ENCODE measurements around the gene SERTAD2.

SERTAD2 gene

DNA sequence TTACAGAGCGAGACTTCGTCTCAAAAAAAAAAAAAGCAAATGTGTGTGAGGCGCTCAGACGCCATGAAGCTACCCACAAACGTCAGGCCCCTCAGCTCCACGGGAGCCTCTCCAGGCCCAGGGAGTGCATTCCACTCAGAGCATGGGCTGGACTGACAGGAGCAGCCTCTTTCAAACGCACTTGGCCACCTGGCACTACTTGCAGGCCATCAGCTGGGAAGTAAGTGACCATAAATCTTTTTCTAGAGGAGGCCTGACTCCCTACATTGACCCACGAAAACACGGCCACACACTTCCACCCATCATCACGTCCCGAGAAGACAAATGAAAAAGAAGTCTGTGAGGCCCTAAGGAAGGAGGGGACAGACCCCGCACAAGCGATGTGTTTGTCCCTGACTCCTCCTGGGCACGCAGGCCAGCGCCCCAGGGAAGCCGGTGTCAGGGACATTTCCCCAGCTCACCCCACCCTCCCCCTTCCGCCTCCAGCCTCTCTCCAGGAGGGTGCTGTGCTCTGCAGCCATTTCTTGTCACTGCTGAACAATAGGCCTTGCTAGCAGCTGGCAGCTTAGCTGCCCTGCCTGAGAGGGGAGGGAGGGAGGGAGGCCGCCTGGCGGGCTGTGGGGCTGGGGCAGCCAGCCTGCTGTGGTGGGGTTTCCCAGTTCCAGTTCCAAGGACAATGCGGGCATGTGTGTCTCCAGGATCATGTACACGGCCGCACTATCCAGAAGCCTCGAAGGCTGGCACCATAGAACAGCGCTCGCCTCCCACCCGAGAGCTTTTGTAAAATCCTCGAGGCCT is 26.6 kb downstream of the SERTAD2 start:
- peak; percentile 90 for DNase-seq

DNA sequence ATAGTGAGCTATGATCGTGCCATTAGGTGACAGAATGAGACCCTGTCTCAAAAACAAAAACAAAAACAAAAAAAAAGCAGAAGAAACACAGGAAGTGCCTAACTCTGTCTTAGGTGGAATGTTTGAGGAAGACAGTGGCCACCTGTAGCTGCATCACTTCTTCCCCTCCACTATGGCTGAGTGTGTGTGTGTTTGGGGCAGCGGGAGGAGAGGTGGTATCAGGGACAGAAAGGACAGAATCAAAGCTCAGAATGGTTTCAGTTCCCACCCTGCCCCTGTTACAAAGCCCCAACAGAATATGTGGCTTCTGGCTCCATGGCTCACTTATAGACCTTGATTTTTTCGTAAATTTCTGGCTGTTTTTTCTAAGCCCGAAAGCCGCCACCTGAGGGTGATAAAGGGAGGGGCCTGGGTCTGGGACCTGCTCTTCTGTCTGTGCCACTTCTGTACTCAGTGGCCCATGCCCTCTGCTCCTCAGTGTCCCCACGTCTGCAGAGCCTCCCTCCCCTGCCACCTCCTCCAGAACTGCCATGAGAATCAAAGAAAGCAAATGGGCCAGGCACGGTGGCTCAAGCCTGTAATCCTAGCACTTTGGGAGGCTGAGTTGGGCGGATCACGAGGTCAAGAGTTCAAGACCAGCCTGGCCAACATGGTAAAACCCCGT is 27.4 kb downstream of the SERTAD2 start:
- DNase-seq = no peak

DNA sequence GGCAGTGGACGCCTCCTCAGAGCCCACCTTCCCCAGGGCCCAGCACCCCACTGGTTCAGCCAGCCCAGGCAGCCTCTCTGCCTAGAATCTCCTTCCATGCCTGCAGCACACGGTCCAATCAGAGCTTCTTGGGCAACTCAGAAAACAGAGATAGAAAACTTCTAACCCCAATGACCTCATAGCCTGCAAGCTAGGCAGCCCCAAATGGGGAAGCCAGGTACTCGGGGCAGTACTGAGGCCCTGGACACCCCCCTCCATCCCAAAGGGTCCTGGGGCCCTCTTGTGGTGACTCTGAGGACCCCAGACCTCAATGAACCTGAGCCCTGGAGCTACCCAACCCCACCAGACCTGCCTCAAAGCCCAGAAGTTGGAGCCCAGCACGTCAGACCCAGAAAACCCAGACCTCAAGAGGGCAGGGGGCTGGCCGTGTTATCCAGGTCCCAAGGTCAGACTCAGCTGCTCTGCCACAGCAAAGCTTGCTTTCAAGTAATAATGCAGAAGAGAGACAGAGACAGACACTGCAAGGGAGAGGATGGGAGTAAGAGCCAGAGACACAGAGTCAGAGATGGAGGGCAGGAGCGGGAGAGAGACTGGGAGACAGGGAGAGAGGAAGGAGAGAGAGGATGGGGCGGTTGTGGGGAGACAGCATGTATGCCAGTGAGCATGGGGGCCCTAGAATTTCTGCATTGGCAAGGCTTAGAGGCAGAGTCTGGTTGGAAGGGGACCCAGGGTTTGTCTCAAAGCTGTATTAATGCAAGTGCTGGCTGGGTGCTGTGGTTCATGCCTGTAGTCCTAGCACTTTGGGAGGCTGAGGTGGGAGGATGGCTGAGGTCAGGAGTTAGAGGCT is 28.2 kb downstream of the SERTAD2 start:
- DNase-seq = peak; percentile 17

DNA sequence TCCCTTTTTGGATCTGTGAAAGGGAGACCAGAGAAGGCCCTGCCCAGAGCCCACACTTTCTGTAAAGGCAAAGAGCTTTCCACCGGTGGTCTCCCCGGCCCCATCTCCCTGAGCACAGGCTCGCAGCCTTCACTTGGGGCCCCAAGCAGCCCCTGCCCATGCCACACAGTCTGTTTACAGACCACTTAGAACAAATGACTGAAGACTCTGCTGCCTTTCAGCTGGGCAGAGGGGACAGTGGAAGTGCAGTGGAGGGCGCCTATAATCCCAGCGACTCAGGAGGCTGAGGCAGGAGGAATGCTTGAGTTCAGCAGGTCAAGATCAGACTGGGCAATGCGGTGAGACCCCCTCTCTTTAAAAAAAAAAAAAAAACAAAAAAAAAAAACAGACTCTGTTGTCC is 28.9 kb downstream of the SERTAD2 start:
- no peak for DNase-seq

DNA sequence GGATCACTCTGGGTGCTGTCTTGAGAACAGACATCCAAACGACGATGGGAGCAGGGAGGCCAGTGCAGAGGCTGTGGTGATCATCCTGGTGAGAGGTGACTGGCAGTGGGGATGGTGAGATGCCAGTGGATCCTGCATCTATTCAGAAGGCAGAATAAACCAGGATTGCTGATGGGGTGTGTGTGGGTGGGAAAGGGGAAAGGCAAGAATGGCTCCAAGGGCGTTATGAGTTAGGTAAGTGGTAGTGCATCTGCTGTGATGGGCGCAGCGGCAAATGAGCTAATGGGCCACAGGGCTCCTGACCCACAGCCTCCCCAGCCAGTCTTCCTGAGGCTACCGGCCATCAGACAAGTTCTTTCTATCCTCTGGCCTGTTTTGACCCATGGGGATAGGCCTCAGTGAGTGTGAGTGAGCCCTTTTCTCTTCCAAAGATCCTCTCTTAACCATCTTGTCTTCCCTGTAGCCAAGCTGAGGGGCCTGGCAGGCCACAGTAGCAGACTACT is 29.6 kb downstream of the SERTAD2 start:
- no peak for DNase-seq

DNA sequence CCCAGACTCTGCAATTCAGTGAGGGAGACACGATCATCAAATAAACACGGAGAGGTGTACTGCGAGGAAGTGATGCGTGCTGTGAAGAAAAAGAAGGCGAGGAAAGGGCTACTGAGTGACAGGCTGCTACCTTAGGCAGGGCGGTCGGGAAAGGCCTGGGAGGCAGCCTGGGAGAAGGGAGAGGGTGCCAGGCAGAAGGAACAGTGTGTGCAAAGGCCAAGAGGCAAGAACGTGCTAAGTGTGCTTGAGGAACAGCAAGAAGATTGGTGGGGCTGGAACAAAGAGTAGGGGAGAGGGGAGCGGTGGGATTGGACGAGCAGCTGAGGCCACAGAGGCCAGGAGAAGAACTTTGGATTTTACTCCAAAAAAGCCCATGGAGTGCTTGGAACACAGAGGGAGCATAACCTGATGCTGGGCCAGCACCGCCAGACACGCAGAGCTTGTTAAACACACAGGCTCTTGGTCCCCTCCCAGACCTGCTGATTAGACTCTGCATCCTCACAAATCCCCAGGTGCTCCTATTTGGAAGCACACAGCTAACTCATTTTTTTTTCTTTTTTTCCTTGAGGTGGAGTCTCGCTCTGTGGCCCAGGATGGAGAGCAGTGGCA is 30.4 kb downstream of the SERTAD2 start:
- DNase-seq = no peak

DNA sequence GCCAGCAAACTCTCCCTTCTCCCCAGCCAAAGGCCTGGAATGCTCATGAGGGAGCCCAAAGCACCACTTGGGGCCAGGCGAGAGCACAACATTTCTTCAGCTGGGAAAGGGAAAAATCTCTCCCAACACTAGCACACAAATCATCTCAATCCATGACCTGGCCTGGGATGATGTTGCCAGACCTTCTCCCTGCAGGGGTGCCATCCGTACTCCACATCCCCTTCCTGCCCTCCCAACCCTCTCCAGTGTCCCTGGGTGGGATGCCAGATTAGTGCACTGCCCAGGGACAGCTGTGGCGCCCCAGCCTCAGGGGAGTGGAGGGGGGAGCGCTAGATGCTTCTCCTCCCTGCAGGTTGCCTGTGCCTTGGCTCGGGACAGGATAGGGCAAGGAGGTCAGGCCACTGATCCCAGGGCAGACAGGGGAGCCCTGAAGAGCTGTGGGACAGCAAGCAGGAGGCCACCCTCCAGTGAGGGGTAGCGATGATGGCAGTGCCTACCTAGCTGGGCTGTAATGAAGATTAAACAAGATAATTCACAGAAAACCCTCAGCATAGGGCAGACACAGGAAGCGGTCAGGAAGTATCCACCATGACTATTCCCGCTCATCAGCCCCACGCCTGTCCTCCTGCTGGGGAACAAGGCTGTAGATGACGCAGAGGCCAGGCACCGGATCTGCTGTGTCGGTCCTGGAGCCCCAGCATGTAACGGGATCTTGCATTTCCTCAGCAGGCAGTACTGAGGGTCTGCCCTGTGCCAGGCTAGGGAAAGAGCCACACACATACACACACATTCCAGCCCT is 31.1 kb downstream of the SERTAD2 start:
- DNase-seq = no peak

DNA sequence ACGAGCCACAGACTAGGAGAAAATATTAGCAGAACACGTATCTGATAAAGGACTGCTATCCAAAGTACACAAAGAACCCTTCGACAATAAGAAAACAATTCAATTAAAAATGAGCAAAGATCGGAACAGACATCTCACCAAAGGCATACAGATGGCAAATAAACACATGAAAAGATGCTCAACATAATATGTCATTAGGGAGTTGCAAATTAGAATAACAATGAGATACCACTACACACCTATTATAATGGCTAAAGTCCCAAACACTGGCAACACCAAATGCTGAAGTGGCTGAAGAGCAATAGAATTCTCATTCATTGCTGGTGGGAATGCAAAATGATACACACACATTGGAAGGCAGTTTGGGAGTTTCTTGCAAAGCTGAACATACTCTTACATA is 33.1 kb downstream of the SERTAD2 start:
- no peak for DNase-seq

DNA sequence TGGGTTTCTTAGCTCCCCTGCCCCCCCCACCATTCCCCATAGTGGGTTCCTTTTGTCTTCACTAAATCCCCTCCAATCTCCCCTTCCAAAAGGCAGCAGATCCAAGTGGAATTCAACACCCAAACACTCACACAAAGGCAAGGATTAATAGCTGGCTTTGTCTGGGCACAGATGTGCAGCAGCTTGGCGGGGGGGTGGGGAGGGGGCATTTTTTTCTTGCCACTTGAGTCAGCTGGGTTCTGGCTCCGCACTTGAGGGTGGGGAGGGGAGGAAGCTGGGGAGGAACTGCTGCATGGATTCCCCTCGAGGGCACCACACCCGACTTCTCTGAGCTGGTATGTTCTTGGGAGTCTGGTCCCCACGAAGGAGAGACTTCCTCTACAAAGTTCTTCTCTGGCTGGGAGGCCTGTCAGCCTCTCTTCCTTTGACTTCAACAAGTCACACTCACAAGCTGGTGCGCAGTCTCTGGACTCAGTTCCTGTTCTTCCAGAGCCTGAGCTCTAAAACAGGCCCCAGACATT is 36.0 kb downstream of the SERTAD2 start:
- DNase-seq = peak; percentile 82

DNA sequence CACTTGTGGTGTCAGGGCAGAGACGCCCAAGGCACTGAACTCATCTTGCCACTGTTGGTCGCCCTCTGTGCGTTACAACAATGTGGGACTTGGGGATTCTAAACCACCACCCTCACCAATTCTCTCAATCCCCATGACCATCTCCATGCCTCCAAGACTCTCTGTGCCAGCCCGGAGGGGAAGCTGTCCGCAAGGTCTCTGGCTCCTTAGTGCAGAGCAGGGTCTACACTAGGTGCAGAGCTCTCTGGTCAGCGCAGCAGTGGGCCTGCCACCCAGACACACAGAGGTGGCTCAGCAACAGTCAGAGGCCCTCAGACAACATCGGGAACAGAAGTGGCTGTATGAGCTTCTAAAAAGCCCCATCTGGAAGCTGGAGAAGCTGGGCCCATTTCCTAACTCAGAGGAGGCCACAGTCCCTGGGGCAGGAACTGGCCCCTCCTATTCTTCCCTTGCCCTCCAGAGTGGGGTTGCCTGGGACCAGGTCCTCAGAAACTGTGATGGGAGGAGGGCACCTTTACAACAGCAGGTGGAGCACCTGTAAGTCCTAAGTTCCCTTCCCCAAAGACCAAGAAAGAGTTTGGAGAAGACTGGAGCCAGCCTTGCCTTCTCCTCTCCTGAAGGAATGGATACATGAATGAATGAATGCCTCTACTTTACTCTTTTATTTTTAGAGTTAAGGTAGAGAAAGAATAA is 37.7 kb downstream of the SERTAD2 start:
- peak; percentile 17 for DNase-seq

DNA sequence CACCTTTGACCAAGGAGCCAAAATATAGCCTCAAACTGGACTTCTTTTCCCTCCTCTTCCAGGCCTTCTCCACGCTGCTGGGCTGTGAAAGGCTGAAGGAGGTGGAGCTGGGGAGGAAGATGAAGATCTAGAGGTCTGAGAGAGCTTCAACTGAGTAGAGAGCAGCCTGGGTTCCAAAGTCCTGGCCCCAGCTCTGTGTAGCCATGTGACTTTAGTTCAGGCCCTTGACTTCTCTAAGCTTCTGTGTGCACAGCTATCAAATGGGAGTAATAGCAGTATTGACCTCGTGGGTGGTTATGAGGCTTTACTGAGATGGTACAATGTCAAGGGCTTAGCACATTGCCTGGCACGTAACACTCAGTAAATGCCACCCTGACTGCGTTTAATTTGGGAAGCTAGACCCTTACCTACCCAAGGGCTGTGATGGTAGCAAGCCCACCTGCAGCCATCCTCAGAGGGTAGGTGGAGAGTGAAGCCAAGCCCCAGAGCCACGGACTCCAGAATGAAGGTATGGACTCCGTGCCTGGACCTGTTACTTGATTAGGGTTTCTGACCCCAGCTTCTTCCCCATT is 38.4 kb downstream of the SERTAD2 start:
- no peak for DNase-seq

DNA sequence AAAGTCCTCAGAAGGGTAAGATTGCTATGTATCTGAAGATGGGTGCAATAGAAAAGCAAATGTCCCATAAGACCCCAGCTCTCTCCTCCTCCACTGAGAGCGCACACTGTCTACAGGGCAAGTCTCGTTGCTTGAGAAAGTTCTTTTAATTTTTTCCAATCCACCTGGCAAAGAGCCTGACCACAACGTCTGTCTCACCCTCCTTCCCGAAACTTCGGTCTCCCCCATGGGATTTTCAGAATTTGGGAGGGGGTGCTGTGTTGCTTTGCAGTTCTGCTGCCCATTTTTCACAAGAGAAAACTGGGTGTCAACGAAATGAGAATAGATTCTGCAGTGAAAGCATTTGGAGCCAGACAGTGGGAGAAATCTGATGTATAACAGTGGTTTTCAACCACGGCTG is 40.4 kb downstream of the SERTAD2 start:
- no peak for DNase-seq

DNA sequence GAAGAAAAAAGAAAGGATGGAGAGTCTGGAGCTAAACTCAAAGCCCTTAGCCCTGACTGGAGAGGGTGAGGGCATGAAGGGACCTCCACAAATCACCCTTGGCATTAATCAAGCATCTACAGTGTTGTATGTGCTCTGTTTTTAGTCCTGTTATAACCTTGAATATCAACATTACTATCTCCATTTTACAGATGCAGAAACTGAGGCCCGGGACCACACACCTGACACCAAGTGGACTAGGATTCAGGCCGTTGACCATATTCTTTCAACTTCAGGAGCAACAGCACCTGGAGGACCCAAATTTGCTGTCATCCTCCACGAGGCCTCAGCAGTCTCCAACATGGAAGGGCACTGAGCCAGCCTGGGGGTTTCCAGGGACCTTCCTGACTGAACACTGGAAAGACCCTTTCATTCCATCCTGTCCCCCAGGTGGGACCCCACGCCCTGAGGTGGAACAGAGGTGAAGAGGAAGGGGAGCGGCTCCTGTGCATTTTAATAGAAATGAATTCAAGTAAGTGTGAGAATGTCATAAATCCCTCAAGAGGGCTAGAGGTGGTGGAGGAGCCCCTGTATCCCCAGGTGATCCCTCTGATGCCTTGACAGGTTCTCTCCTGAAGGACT is 41.0 kb downstream of the SERTAD2 start:
- DNase-seq = no peak

DNA sequence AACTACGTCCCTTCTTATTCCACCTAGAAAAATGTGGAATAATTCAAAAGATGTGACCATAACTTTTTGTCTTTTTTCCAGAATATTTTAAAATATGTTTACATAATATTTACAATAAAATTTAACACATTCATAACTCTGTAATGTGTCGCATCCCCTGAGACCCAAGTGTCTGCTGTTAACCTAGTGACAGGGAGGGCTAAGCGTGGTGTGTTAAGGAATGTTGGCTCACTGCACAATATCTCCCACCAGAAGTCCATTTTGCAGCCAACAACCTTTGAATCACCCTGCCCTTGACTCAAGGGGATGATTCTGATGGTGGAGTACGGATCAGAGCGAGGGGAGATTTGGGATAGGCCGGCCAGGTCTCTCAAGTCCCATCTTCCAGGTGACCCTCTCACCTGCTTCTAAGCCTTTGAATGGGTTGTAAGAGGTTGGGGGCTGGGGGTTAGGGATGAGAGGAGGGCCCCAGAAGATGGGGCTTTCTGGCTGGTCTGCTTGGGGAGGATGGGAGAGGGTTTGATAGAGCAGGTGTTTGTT is 43.3 kb downstream of the SERTAD2 start:
- DNase-seq = no peak

DNA sequence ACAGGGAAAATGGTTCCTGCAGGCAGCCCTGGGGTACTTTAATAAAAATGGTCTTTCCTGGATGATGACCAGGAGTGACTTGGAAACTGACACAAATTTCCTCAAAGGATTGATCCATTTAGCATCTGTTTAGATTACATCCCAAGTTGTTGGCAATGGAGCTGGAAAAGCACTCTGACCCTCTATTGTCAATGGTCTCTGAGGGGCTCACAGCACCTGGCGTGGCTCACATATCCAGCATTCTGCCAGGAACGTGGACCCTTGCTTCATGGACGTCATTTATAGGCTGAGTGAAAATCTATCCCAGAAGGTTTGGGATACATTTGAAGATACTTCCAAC is 43.8 kb downstream of the SERTAD2 start:
- no peak for DNase-seq

DNA sequence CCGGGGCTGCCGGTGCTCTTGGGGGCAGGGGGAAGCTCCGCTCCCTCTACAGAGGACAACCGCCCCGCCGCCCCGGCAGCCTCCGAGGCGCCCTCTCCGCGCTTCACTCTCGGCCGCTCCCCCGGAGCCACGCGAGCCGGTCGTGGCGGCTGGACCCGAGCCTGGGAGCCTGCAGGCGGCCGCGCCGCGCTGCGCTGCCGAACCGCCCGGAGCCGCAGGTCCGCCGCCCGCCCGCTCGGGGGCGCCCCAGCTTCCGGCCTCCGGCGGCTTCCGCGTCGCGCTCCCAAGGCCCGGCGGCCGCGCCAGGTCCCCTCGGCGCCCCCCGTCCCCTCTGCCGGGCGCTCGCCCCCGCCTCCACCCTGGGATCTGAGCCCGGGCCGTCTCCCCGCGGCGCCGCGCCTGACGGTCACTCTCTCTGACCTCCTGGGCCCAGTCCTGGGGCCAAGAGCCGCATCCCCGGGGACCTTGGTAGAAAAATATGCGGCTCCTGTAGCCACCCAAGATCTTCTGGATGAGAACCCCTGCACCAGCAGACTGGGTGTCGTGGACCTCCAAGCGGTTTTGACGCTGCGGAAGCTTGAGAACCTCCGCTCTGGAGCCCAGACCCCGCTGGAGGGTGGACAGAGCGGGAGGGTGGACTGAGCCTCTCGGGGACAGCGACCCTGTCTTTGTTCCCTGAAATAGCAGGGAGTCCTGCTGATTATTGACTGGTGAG is 44.3 kb downstream of the SERTAD2 start:
- no peak for DNase-seq

DNA sequence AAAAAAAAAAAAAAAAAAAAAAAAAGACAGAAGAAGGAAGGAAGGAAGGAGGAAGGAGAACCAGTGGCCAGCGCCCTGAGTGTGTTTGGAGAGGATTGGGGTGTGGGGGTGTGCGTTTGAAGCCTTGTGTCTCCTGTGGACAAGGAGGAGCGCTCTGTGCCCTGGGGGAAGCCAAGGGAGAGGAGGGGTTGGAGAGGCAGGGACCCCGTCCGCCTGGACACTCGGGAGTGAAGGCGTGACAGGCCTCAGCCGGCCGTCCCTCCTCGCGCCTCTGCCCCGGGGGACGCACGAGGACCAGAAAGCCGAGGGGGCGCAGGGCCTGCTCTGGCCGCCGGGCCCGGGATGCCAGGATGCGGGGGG is 44.9 kb downstream of the SERTAD2 start:
- no peak for DNase-seq

DNA sequence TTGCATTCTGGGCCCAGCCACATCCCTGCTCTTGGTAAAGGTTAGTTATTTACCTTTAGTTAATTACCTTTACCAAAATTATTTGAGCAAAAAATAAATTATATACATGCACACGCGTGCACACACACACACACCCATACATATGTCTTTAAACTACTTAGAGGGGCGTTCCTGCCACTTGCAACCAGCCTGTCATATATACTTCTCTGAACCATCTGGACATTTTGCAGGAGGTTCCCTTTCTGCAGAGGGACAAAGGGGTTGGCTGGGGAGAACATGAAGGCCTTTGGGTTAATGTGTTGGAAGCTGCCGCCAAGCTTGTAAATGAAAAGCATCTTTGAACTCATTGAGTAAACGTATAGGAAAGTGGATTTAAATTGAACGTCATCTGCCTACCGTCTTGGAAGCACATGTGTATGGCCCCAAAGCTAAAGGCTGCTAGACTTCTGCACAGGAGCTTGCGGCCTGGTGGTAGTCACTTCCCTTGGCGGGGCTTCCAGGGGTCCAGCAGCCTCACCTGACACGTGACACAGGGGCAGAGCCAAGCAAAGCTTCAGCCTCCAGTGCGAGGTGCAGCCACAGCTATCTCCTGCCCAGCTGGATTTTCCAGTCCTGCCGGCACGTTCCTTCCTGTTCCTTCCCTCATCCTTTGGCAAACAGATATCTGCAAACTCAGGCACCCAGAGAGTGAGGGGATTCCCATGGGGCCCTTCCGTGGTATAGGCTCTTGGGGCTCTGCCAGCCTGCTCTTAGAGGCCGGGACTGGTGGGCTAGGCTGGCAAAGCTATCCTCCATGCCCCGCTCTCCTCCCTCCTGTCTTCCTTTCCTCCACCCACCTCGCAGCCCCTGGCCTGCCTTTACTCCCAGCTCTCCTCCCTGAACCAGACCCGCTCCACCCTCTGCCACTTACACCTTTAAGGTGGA is 46.1 kb downstream of the SERTAD2 start:
- DNase-seq = peak; percentile 24
